Prostate gland (tissue), 2 donors: Measurements from ENCODE around the gene MED12L.

Experiments
- POLR2A ChIP-seq: fragments of 450-650 bp; IDR thresholded peaks from one replicate; pipeline ENCODE4 v1.6.1; 2016; ENCODE audit warnings: antibody characterized with exemption, mild to moderate bottlenecking
- TF ChIP-seq, protein P1 (sequence below), 4 experiments: fragments of 200-600 bp in 2 of 4; fragments of 450-650 bp in 2 of 4; sonication (generic) in 2 of 4; IDR thresholded peaks; 1 replicate in 3 of 4; 2 replicates in 1 of 4; pipeline ENCODE4 v1.5.1; 2016 to 2019; ENCODE audit warnings: antibody characterized with exemption in 4 of 4, mild to moderate bottlenecking in 2 of 4, moderate library complexity in 2 of 4

DNA sequence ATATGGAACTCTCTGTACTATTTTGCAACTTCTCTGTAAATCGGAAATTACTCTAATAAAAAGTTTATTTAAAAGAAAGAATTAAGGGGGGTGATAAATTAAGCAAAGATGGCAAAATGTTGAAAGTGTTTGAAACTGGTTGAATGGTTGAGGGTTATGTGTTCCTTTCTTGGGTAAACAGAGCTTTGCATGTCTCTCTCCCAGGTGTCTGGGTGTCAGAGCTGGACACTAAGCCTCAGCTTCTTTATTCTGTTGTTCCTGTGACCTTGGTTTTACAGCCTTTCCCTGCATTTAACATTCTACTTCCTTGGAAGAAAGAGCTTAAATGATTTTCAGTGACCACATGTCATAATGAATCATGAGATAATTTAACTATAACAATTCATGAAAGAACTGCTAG, 110.4 kb downstream of the MED12L start:
- TF ChIP-seq, protein P1, sequence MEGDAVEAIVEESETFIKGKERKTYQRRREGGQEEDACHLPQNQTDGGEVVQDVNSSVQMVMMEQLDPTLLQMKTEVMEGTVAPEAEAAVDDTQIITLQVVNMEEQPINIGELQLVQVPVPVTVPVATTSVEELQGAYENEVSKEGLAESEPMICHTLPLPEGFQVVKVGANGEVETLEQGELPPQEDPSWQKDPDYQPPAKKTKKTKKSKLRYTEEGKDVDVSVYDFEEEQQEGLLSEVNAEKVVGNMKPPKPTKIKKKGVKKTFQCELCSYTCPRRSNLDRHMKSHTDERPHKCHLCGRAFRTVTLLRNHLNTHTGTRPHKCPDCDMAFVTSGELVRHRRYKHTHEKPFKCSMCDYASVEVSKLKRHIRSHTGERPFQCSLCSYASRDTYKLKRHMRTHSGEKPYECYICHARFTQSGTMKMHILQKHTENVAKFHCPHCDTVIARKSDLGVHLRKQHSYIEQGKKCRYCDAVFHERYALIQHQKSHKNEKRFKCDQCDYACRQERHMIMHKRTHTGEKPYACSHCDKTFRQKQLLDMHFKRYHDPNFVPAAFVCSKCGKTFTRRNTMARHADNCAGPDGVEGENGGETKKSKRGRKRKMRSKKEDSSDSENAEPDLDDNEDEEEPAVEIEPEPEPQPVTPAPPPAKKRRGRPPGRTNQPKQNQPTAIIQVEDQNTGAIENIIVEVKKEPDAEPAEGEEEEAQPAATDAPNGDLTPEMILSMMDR (IDR thresholded peaks at IDR 0.05) = no peak
- TF ChIP-seq POLR2A = no peak
